GM19238 (cell line): ENCODE results near the gene IGFBP2.

Experiments
- DNase-seq: peaks from one replicate; pipeline ENCODE4 v3.0.0; 2011; ENCODE audit warnings: low spot score; ENCODE audit not compliant: insufficient read length

Gene IGFBP2

GRCh38 chr2:216661639-216662375 is 28.6 kb downstream of the IGFBP2 start:
- DNase-seq: no peak

- no peak for DNase-seq
These were observed 29.9 kb downstream of the IGFBP2 start for GRCh38 chr2:216663106-216663505.

DNA sequence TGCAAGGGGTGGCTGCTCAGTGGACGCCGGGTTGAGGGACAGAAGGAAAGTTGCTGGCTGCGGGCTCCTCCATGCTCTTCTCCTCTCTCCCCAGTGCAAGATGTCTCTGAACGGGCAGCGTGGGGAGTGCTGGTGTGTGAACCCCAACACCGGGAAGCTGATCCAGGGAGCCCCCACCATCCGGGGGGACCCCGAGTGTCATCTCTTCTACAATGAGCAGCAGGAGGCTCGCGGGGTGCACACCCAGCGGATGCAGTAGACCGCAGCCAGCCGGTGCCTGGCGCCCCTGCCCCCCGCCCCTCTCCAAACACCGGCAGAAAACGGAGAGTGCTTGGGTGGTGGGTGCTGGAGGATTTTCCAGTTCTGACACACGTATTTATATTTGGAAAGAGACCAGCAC is 30.6 kb downstream of the IGFBP2 start:
- no peak for DNase-seq

DNA sequence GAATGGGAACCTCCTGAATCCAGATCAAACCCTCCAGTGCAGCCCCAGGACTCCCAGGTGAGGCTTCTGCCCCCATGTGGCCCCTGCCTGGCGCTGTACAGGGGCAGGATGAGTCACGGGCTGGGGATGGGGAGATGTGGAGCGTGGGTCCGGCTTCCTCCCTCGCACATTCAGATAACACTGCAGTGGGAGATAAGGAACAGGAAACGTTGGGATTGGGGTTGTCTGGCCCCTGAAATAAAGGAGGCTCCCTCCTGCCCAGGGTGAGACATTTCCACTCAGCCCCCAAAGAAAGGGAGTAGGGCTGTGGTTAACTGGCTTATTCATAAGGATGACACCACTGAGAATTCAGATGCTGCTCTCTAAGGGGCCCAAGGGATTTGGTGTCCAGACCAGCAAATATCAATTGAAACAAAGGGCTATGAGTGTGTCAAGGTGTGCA is 31.4 kb downstream of the IGFBP2 start:
- no peak for DNase-seq

DNA sequence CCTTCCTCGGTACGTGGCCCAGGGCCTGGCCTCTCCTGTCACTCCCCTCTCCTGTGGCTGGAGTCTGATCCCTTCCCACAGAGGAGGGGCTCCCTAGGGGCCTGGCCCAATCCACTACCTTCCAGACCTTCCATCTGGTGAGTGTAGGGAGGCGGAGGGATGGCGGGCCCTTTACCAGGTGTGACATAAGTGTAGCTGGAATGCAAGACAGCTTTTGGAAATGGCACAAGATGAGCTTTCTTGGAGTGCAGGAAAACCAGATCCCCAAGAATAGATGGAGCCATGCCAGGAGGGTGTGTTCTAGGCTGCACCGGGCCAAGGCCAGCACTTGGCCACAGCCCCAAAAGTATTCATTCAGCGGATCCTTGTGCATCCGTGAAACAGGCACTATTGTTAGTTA is 32.0 kb downstream of the IGFBP2 start:
- no peak for DNase-seq

DNA sequence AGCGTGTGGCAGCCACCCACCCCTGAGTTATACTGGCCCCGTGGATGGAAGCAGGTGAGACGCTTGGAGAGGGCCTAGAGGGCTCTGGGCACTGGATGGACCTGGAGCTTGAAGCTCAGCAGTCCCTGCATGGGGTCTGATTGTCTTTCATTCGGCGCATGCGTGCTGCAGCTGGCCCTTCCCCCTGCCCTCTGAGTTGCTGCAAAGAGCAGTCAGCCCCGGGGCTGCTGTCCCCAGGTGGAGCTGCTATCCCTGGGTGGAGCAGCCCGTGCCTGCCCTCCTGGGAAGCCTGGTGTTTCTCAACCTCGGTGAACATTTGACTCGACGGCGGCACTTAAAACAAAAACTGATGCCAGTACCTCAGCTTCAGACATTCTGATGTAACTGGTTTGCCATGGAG is 32.5 kb downstream of the IGFBP2 start:
- no peak for DNase-seq

DNA sequence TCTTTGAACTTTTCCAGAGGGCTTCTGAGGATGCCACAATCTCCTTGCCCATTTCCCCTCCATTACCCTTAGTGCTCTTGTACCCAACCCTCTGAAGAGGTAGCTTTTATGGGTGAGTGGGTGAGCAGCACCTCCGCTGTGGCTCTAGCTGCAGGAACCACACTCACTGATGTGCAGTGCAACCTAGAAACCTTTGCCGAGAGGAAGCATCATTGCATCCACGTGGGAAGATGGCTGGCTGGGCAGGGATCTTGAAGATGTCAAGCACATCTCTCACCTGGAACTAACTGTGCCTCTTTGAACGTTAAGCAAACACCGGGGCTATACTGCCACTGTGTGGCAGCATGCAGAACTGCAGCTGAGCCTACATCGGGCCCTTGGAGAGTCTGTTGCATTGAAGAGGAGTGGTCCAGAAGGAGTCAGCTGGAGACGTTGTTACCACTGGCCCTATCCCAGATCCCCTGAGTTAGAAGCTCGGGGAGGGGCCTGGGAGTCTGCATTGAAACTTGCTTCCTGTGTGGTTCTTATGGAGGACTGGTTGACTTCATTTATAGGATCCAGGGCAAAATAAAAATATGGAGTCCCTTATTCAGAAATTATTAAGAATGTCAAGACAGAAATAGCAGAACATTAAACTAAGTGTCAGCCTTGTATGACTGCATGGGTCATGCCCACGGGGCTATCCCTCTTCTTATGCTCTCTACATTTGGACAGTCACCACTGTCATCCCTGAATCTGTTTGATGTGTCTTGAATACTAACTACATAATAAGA is 33.4 kb downstream of the IGFBP2 start:
- peak; percentile 63 for DNase-seq

GRCh38 chr2:216670266-216671080 is 37.3 kb downstream of the IGFBP2 start:
- no peak for DNase-seq

- no peak for DNase-seq
These were observed 37.8 kb downstream of the IGFBP2 start for GRCh38 chr2:216671081-216671411.

- no peak for DNase-seq
These were observed 38.6 kb downstream of the IGFBP2 start for GRCh38 chr2:216671791-216672343.

GRCh38 chr2:216672466-216672865 is 39.2 kb downstream of the IGFBP2 start:
- DNase-seq: no peak

GRCh38 chr2:216673021-216673420 is 39.8 kb downstream of the IGFBP2 start:
- DNase-seq: no peak

DNA sequence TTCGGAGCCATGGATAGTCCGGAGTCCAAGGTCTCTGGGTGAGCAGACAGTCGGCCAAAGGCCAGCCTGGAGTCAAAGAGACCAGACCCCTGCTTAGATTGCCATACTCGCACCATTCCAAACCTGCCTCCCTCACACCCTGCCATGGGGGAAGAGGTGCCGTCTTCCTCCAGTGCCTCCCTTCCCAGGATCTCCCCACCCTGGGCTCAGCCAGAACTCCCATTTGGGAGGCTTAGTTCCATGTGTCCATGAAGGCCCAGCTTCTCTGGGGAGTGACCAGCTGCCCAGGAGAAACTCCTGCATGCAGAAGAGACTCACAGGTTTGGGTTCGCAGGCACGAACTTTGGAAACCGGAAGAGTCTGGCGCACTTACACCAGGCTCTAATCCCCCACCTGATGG is 40.4 kb downstream of the IGFBP2 start:
- DNase-seq: no peak

DNA sequence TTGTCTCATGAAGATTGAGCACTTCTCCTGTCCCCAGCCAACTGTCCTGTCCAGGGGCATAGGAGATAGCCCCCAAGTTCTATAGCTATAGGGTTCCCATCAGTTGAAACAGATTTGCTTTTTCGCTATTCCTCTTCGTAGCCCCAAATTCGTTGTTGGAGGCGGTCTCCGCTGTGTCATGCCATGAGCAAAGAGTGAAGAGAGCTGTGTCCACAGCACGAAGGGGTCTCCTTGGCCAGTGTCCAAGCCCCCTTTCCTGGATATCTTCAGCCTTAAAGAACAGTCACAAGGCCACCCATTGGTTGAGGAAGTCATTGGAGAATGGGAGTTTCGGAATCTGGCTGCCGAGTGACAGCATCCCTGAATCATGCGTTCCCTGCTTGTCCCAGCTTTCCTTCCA is 41.2 kb downstream of the IGFBP2 start:
- DNase-seq: no peak

DNA sequence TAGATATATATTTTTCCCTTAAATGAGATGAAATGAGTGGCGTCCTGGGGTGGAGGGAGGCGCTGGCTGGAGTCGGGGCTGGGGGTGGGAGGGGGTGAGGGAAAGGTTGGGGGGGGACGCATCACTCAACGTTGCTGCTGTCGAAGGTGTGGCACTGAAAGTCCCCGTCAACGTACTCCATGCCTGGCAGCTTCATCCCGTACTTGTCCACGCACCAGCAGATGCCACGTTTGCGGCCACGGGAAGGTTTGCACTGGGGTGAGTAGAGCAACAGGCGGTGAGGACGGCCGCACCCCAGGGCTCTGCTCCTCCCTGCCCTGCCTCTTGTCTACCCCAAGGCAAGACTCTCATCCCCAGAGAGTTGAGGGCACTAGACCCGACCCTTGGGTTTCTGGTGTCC is 43.4 kb downstream of the IGFBP2 start:
- DNase-seq: no peak

DNA sequence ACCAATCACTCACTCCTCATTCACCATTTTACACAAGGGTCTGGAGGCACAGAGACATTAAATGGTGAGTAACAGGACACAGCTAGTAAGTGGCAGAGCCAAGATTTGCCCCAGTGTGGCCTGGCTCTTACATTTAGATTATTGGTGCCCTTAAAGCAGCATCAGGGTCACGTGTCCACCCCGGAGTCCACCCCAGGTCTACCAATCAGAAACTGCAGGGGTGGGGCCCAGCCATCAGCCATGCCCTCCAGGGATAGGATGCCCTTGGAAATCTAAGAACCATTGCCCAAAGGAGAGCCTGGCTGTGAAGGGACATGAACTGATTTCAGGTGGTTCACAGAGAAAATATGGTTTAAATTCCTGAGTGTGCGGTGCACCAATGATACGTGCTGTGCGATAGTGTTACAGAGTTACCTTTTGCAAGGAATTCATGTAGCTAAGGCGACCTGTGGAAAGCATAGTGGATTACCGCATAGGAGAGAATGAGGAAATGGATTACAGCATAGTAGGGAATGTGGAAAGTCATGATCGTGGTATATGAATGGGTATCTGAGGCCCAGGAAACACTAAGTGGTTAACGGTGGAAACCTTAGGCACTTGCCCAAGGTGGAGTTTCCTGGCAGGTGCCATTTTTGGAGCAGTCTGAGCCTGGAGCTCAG is 44.3 kb downstream of the IGFBP2 start:
- DNase-seq: no peak

GRCh38 chr2:216678098-216678465 is 44.9 kb downstream of the IGFBP2 start:
- DNase-seq: no peak

- DNase-seq: no peak
These were observed 45.8 kb downstream of the IGFBP2 start for GRCh38 chr2:216678813-216679657.

DNA sequence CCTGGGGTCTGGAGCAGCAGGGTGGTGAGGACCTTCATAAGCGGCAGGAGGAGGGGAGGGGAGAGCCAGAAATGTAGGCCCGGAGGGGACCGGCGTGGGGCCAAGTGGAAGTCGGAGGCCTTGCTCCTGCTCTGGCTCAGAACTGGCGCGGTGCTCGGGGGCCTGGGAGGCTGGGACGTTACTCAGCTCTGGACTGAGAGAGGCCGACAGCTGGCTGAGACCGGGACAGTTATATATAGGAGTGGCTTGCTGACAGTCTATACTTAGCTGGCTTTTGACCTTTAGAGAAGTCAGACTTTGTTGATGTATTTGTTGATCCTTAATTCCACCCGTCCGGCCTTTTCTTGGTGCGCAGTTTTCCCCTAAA is 46.4 kb downstream of the IGFBP2 start:
- no peak for DNase-seq

- DNase-seq: no peak
These were observed 47.9 kb downstream of the IGFBP2 start for GRCh38 chr2:216680951-216681629.
